OCI-LY1 (cell line): Measurements from ENCODE around the gene BPNT1.
"Not testable (repeated sequence)": the region's sequence is repeated elsewhere in the genome, so short reads cannot be mapped to it uniquely, and the experiment has no call there.

Experiments
- H2AFZ ChIP-seq: fragments of 200-600 bp; sonication (generic), shearing (Covaris generic); 2 replicates; pipeline ENCODE4 v1.6.0; 2014; ENCODE audit warnings: antibody characterized with exemption, mild to moderate bottlenecking, low read length
- H3F3A ChIP-seq: fragments of 200-600 bp; sonication (generic), shearing (Covaris generic); 2 replicates; pipeline ENCODE4 v1.6.0; 2014; ENCODE audit warnings: mild to moderate bottlenecking, antibody characterized with exemption, low read length, moderate library complexity; ENCODE audit not compliant: insufficient read depth
- H3K27ac ChIP-seq: fragments of 200-600 bp; sonication (generic); 2 replicates; pipeline ENCODE4 v1.5.1; 2014; ENCODE audit warnings: low read length, mixed run types, mild to moderate bottlenecking, low read depth; ENCODE audit not compliant: poor library complexity, severe bottlenecking
- H3K27me3 ChIP-seq: fragments of 200-600 bp; sonication (generic); 2 replicates; pipeline ENCODE4 v1.6.0; 2014; ENCODE audit warnings: antibody characterized with exemption, mild to moderate bottlenecking, low read length, moderate library complexity; ENCODE audit not compliant: insufficient read depth
- H3K36me3 ChIP-seq: fragments of 200-600 bp; sonication (generic); 2 replicates; pipeline ENCODE4 v1.6.1; 2014; ENCODE audit warnings: mild to moderate bottlenecking, antibody characterized with exemption, low read length, moderate library complexity, mixed read lengths; ENCODE audit not compliant: insufficient read depth
- H3K4me1 ChIP-seq: fragments of 200-600 bp; sonication (generic); 2 replicates; pipeline ENCODE4 v1.5.1; 2014; ENCODE audit warnings: mild to moderate bottlenecking, low read length, moderate library complexity; ENCODE audit not compliant: insufficient read depth, severe bottlenecking
- H3K4me2 ChIP-seq: fragments of 200-600 bp; sonication (generic), shearing (Covaris generic); 2 replicates; pipeline ENCODE4 v1.6.1; 2014; ENCODE audit warnings: low read length
- H3K4me3 ChIP-seq: fragments of 200-600 bp; sonication (generic); 2 replicates; pipeline ENCODE4 v1.5.1; 2014; ENCODE audit warnings: low read length, low read depth, mild to moderate bottlenecking, mixed read lengths; ENCODE audit not compliant: poor library complexity, severe bottlenecking
- H3K79me2 ChIP-seq: fragments of 200-600 bp; shearing (Covaris generic); 2 replicates; pipeline ENCODE4 v1.6.1; 2016; ENCODE audit warnings: mixed run types, low read length, mixed read lengths; ENCODE audit not compliant: insufficient read depth
- H3K9ac ChIP-seq: fragments of 200-600 bp; sonication (generic), shearing (Covaris generic); 2 replicates; pipeline ENCODE4 v1.6.1; 2014; ENCODE audit warnings: mild to moderate bottlenecking, low read length, mixed read lengths
- H3K9me2 ChIP-seq: fragments of 200-600 bp; sonication (generic), shearing (Covaris generic); 2 replicates; pipeline ENCODE4 v1.6.1; 2014; ENCODE audit warnings: low read depth, mild to moderate bottlenecking, low read length, mixed read lengths
- H3K9me3 ChIP-seq: fragments of 200-600 bp; shearing (Covaris generic); 2 replicates; pipeline ENCODE4 v1.6.1; 2014; ENCODE audit warnings: low read length, mixed read lengths
- H4K20me1 ChIP-seq: fragments of 200-600 bp; sonication (generic), shearing (Covaris generic); 2 replicates; pipeline ENCODE4 v1.6.0; 2016; ENCODE audit warnings: mild to moderate bottlenecking, low read length; ENCODE audit not compliant: insufficient read depth
- CTCF ChIP-seq: fragments of 200-600 bp; sonication (generic), shearing (Covaris generic); IDR thresholded peaks from 2 replicates; pipeline ENCODE4 v1.5.1; 2017; ENCODE audit warnings: mild to moderate bottlenecking, antibody characterized with exemption, low read length, moderate library complexity, mixed read lengths
- EZH2 ChIP-seq: fragments of 200-600 bp; sonication (generic), shearing (Covaris generic); IDR thresholded peaks from 2 replicates; pipeline ENCODE4 v1.8.0; 2017; ENCODE audit warnings: borderline replicate concordance, mixed run types, mild to moderate bottlenecking, antibody characterized with exemption, low read length, moderate library complexity, mixed read lengths

Gene BPNT1

DNA sequence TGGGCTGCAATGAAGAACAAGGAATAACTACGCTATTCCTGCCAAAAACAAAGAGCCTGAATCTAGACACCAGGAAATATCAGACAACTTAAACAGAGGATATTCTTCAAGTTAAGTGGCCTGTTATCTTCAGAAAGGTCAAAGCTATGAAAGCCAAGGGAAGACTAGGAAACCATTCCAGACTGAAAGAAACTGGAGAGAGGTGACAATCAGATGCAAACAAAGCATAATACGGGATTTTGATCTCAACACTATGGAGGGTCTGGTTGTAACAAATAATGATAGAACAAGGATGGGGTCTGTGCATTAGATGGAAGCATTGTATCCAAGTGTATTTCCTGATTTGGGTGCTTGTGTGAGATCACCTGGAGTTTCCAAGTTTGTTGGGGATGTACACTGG, 45.9 kb downstream of the BPNT1 start:
- H3K9me2 ChIP-seq = no peaks in the 10 kb centered on the region
- H3K27ac ChIP-seq = no peak overlapping the region
- peaks cover 26% of the 10 kb centered on the region for H3K36me3 ChIP-seq
- H3K4me2 ChIP-seq = 0 out of 2 replicates have a peak overlapping the region, but pooled peaks have one; percentile 13
- peaks cover 50% of the 10 kb centered on the region for H3K79me2 ChIP-seq
- no peak overlapping the region for H3K9ac ChIP-seq
- H3K4me1 ChIP-seq = peaks cover 25% of the 10 kb centered on the region
- no peaks in the 10 kb centered on the region for H3F3A ChIP-seq
- no peaks in the 10 kb centered on the region for H3K9me3 ChIP-seq
- H4K20me1 ChIP-seq = no peaks in the 10 kb centered on the region
- TF ChIP-seq EZH2 (no peak), CTCF (no peak)
- H3K27me3 ChIP-seq = no peaks in the 10 kb centered on the region
- H3K4me3 ChIP-seq = no peak overlapping the region
- no peak overlapping the region for H2AFZ ChIP-seq

DNA sequence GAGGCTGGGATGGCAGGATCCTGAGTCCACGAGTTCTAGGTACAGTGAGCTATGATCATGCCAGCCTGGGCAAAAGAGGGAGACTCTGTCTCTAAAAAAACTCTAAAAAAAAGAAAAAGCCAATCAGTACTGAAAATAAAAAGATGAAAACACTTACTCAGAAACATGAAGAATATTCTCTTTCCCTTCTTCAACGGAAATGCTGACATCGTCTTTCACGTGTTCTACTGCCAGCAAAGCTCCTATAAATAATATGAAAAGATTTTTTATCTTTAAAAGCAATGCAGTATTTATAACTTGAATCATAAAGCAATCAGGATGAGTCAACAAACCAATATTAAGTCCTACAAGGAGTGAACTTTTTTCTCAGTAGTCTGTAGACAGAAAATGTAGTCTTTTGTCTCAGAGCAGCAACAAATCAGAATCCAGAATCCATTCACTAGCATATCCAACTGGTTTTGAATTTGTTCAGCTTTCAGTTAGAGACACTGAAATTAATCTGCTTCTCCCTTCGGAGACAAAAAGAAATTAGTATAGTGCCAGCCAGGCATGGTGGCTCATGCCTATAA, 49.5 kb downstream of the BPNT1 start:
- Histone ChIP-seq H3K27ac (no peak overlapping the region), H3K27me3 (no peaks in the 10 kb centered on the region), H3K4me1 (peaks cover 16% of the 10 kb centered on the region), H3K36me3 (peaks cover 53% of the 10 kb centered on the region), H3K9me2 (no peaks in the 10 kb centered on the region), H4K20me1 (no peaks in the 10 kb centered on the region), H3K4me2 (no peak overlapping the region), H3K9ac (no peak overlapping the region), H2AFZ (no peak overlapping the region), H3F3A (no peaks in the 10 kb centered on the region), H3K79me2 (peaks cover 63% of the 10 kb centered on the region), H3K9me3 (no peaks in the 10 kb centered on the region), H3K4me3 (no peak overlapping the region)
- TF ChIP-seq EZH2 = no peak
- no peak for TF ChIP-seq CTCF

DNA sequence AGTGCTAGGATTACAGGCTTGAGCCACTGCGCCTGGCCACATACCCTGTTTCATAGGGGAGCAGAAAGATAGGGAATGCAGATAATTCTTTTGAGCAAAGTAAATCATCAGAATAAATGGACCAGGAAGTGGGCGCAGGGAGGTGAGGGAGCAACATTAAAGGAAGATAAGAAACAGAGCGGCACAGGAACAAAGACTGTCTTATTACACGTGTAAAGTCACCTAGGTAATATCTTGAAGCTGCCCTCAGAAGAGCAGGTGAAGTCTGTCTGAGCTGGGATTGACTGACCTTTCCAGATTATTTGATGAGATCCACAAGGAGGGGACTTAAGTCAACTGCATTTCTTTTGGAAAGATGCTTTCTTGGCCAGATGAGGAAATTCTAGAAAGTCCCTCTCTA, 50.9 kb downstream of the BPNT1 start:
- Histone ChIP-seq H2AFZ (no peak overlapping the region), H3K79me2 (peaks cover 52% of the 10 kb centered on the region), H3K9me2 (no peaks in the 10 kb centered on the region), H3K27me3 (no peaks in the 10 kb centered on the region), H4K20me1 (no peaks in the 10 kb centered on the region; the same call in 1 of the 2 replicates), H3K27ac (no peak overlapping the region), H3K9me3 (no peaks in the 10 kb centered on the region), H3K4me2 (no peak overlapping the region), H3F3A (no peaks in the 10 kb centered on the region), H3K36me3 (peaks cover 63% of the 10 kb centered on the region), H3K4me3 (no peak overlapping the region), H3K4me1 (peaks cover 3% of the 10 kb centered on the region), H3K9ac (no peak overlapping the region)
- TF ChIP-seq EZH2 (no peak), CTCF (no peak)

DNA sequence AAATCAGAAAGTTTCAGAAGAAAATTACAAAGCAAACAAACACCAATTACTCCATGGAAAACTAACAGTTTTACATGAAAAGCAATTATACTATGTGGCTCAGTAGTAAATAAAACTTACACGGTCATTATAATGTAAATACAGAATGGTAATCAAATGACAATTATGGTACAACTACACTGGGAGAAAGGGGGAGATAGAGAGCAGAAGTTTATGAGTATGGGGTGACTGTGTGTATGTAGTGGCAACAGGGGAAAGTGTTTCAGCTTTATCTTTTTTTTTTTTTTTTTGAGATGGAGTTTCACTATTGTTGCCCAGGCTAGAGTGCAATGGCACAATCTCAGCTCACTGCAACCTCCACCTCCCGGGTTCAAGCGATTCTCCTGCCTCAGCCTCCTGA, 51.8 kb downstream of the BPNT1 start:
- H3K27ac ChIP-seq, H3K9ac ChIP-seq, H2AFZ ChIP-seq, H3K9me3 ChIP-seq, H4K20me1 ChIP-seq, H3K27me3 ChIP-seq, H3K4me2 ChIP-seq, H3K4me1 ChIP-seq, H3K9me2 ChIP-seq, H3K4me3 ChIP-seq, H3F3A ChIP-seq: not testable (repeated sequence)
- Histone ChIP-seq H3K36me3 (peaks cover 68% of the 10 kb centered on the region), H3K79me2 (peaks cover 44% of the 10 kb centered on the region)
